Stimulated activated CD8-positive, alpha-beta memory T cell treated with anti-CD3 and anti-CD28 coated beads, Interleukin-2, amount 100 ng/mL, for 1 hour (primary cell): ENCODE data around the gene RABGAP1L.
"Not testable (repeated sequence)": the region's sequence is repeated elsewhere in the genome, so short reads cannot be mapped to it uniquely, and the experiment has no call there.

ENCODE experiments used
- DNase-seq, 2 donors: peaks; one replicate each; pipeline ENCODE4 v3.0.0-alpha.2; 2020; ENCODE audit warnings: low read depth in 2 of 2

RABGAP1L gene

GRCh38 chr1:174870319-174870718, 711.0 kb downstream of the RABGAP1L start:
- DNase-seq, result no peak

DNA sequence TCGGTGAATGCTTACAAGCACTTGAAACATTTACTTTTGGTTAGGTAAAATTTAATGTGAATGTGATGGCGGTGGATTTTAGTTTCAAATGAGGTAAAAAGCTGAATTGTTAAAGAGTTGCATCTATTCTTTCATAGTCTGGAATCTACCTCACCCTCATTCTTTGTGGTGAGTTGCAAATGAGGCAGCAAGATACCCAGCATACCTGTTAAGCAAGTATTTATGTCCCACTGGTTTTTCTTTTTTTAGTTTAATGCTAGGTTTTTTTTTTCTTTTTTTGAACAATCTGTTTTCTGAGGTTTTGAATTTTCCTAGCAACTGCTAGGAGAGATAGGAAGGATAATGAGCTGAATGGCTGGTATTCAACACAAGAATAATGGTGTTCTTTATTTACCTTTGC, 712.6 kb downstream of the RABGAP1L start:
- no peak for DNase-seq

DNA sequence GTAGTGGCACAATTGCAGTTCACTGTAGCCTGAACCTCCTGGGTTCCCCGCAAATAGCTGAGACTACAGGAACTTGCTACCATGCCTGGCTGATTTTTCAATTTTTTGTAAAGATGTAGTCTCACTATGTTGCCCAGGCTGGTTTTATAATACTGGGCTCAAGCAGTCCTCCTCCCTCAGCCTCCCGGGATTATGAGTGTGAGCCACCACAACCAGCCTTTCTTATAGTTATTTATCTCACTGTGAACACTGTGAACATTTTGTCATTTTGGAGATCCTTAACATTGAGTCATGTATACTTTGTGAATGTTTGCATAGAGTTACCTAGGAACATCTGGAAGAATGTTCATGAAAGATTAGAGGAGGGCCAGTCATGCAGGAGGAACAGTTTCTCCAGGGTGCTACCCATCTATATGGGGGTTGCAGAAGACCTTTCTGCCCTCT, 713.3 kb downstream of the RABGAP1L start:
- DNase-seq, result no peak

DNA sequence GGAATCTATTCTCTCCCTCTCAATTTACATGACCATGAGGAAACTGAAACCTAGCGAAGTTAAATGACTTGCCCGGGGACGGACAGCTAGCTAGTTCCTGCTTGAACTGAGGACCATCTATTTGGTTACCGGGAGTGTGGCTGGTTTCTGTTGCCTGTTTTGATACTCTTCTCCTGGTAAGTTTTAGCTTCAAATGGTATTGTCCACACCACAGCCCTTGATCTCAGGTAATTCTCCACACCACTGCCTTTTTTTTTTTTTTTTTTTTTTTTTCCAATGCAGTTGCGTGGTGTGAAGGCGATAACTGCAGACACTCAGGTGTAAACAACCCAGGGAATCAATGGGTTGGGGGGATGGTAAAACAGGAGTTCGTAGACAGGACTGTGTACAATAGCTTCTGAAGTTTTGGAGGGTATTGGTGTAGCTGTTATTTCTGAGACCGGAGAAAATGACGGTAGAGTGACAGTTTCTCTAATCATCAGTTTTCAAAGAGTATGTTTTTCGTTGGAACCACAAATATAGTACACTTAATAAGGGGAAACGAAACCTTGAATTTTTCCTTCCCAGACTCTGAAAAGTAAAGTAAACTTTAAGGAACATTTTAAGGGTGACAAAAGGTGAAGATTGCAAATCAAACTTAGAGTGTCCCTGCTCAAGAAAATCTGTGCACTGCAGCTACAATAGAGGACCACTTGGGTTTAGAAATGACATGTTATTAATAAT, 715.2 kb downstream of the RABGAP1L start:
- DNase-seq, result no peak

GRCh38 chr1:174875306-174875705, 716.0 kb downstream of the RABGAP1L start:
- no peak for DNase-seq

DNA sequence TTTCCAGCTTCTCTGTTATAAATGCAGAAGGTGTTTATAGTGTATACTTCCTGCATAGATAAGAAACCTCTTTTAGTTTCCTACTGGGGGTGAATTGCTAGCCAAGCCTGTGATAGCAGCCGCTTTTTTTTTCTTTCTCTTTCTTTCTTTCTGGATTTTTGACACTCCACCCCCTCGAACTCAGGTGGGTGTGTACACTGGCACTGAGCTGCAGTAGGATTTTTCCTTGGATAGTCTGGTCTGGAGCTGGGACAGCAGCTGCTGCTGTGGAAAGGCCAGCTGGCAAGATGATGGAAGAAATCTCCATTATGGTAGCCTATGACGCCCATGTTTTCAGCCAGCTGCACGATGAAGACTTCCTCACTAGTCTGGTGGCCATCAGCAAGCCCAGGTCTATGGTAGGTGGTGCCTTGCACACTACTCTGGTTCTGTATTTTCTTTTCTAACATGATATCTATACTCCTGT, 717.9 kb downstream of the RABGAP1L start:
- no peak for DNase-seq

GRCh38 chr1:174880171-174880570, 720.9 kb downstream of the RABGAP1L start:
- DNase-seq, result no peak

DNA sequence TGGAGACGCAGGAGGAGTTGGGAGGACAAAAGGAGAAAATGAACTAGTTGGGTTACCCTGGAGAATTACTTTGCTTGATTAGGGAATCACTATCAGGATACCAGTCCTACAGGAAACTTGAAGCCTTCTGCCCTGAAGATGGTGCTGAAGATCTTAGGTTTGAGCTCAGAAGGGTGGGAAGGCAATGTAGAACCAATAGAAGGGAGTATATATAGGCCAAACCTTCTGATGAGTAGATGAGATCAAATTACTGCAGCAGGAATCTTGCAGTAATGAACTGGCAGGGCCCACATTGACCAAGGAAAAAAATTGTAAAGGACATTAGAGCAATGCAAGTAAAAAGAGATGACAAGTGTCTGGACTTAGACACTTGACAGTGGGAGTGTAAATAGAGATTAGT, 724.1 kb downstream of the RABGAP1L start:
- no peak for DNase-seq

DNA sequence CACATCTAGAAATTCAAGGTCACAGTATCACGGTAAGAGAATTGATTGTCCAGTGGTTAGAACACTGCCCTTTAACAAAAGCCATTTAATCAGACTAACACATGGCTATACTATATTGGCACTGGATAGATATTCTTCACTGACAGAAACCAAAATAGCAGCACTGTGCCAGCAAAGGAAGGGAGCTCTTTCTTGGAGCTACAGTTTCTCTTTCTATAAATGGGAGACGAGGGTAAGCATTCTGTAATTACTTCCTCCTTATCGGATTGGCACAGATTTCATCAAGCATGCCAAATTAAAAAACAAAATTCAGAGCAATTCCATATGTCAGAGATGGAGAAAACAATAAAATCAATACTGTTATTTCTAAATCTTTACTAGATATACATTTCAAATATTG, 724.7 kb downstream of the RABGAP1L start:
- DNase-seq, result no peak

- DNase-seq, result no peak
These were observed 725.2 kb downstream of the RABGAP1L start for GRCh38 chr1:174884566-174884965.

GRCh38 chr1:174890024-174890423, 730.7 kb downstream of the RABGAP1L start:
- no peak for DNase-seq

DNA sequence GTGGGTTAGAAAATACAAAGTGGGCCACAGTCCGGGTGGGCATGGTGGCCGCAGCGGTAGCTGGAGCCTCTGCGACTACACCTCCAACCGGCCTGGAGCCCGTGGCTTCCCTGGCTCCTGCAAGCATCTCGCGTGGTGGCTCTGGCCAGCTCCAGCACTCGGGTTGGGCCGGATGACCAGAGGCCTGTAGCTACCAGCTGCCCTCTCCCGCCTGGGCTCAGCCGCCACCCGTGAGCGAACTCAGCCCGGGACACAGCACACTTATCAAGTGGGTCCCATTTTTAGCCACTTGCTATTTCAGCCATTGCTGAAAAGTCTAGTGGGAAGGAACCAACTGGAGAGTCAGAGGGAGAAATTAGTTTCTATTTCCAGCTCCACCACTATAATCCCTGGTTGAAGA, 732.7 kb downstream of the RABGAP1L start:
- no peak for DNase-seq

DNA sequence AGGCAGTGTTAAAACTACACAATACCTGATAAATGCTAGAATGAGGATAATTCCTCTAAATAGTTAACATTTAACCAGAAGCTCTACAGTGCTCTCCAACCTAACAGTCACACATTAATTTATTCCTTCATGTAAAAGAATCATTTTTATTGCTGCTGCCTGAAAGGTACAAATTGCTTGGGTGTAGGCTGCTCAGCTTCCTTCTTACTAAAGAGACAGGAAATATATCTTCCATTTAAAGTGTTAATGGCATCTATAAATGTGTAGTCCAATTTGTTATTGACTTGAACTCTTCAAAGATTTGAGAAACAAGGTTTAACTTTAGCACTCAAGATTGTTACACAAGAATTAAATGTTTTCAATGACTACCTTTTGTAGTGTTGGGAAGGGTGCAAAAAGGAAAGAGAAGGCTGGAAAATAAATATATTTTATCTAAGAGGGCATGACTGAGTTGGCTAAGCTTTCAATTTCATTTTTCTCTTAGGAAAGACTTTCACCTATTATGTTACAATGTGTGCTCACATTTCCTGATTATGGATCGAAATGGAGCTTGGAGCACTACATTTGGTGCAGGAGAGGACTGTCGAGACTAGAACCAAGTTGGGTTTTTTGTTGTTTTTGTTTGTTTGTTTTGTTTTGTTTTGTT, 734.9 kb downstream of the RABGAP1L start:
- DNase-seq, result no peak

- not testable (repeated sequence) for DNase-seq
These were observed 736.3 kb downstream of the RABGAP1L start for GRCh38 chr1:174895610-174896009.

- no peak for DNase-seq
These were observed 738.9 kb downstream of the RABGAP1L start for GRCh38 chr1:174898102-174898797.

DNA sequence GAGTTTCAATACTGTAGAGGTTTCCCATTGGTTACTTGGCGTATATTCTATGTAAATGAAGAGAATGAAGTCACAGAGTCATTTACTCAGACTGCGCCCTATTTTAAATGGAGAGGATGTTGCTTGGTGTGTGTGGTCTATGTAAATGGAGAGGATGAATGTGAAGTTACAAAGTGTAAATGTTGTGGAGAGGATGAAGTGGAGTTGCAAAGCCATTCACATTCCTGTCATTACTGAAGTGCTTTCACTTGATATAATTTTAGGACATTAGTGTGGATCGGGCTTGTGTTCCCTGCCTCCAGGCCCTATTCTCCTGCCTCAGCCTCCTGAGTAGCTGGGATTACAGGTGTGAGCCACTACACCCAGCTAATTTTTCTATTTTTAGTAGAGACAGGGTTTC, 741.0 kb downstream of the RABGAP1L start:
- DNase-seq, result no peak

GRCh38 chr1:174902531-174903099, 743.3 kb downstream of the RABGAP1L start:
- DNase-seq, result no peak

DNA sequence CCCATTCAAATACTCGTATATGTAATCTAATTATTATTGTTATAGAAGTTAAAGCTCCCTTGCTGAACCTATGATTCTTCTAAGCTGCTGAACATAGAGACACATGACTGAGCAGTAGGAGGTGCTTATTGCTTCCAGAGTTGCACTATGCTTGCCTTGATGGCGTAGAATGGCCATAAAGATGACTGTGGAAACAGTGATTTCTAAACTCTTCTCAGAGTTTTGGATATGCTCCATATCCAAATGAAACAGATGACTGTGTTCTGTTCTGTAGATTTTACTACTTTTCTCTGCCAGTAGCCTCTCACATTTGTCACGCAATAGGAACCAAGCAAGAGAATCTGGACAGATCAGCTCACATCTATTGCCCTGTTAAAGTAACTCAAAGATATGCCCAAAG, 752.3 kb downstream of the RABGAP1L start:
- no peak for DNase-seq

- no peak for DNase-seq
These were observed 752.9 kb downstream of the RABGAP1L start for GRCh38 chr1:174912264-174912663.

DNA sequence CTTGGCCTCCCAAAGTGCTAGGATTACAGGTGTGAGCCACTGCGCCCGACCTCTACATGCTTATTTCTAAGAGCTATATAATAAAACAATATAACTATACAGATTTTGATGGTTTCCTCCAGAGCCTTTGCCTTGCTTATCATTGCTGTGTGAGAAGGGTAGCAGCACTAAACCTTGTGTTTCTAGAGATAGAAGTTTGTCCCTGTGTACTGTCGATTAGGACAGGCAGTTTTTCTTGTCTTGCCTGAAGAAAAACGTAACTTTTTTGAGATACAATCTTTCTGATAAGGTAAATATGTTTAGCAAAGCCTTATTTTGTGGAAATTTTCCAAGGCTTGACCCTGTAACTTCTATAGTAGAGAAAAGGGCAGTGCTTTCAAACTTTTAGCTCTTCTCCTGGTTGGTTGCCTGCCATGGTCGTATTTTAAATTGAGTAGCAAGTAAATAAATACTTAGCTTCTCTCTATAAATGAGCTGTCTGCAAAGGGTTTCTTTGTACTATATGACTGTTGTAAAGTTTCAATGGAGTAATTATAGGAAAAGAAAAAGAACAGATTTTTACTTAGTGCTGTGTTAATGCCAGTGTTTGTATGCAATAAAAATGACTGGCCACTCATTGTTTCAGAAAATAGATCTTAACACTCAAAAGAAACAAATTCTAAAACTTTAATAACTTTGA, 754.0 kb downstream of the RABGAP1L start:
- DNase-seq, result no peak

DNA sequence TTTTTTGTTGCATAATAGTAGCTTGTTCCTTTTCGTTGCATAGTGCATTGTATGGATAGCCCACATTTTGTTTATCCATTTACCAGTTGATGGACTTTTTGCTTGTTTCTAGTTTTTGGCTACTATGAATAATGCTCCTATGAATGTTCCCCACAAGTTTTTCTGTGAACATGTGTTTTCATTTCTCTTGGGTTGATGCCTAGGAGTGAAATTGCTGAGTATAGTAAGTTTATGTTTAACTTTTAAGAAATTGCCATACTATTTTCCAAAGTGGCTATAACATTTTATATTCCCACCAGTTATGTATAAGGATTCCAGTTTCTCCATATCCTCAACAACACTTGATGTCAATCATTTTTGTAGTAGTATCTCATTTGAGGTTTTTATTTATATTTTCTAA, 755.7 kb downstream of the RABGAP1L start:
- DNase-seq, result no peak

DNA sequence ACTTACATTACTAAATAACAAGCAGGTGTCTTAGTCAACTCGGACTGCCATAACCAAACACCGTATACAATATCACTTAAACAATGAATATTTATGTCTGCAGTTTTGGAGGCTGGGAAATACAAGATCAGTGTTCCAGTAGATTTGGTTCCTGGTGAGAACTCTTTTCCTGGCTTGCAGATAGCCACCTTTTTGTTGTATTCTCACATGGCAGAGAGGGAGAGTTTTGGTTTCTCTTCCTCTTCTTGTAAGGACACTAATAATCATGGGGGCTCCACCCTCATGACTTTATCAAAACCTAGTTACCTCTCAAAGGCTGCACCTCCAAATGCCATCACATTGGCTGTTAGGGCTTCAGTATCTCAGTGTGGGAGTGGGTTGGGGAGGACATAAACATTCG, 757.5 kb downstream of the RABGAP1L start:
- DNase-seq, result no peak
